Aorta (tissue), 5 donors: ENCODE measurements around the gene PSIP1. TPM values are rescaled to one million over a fixed set of nuclear protein-coding genes. Genes with fewer than 3 reads are reported as not detected.
"Not testable (repeated sequence)": the region's sequence is repeated elsewhere in the genome, so short reads cannot be mapped to it uniquely, and the experiment has no call there.

Source experiments
- ATAC-seq: fragments of 200-7000 bp; cut with Tn5 transposase; one replicate; pipeline ENCODE4 v1.9.1; 2022; ENCODE audit warnings: moderate library complexity; ENCODE audit not compliant: low FRiP score
- DNase-seq, 2 donors: peaks; one replicate each; pipeline ENCODE4 v3.0.0-alpha.2; 2020
- H3K27ac ChIP-seq, 2 donors: one replicate each; pipeline ENCODE4 v1.5.1; 2013; ENCODE audit warnings: low read length in 2 of 2, mild to moderate bottlenecking in 2 of 2, moderate library complexity in 2 of 2, control low read depth in 1 of 2, inconsistent platforms in 1 of 2, low read depth in 1 of 2
- H3K27me3 ChIP-seq, 2 donors: one replicate each; pipeline ENCODE4 v1.6.1; 2013; ENCODE audit warnings: control low read depth in 1 of 2, low read length in 1 of 2, mild to moderate bottlenecking in 1 of 2, moderate library complexity in 1 of 2; ENCODE audit not compliant: insufficient read depth in 2 of 2, control insufficient read depth in 1 of 2
- H3K36me3 ChIP-seq, 2 donors: one replicate each; pipeline ENCODE4 v1.6.1; 2013; ENCODE audit warnings: control low read depth in 1 of 2, low read length in 1 of 2, mild to moderate bottlenecking in 1 of 2; ENCODE audit not compliant: insufficient read depth in 2 of 2, control insufficient read depth in 1 of 2
- H3K4me1 ChIP-seq, 2 donors: one replicate each; pipeline ENCODE4 v1.6.1; 2013; ENCODE audit warnings: low read length in 2 of 2, control low read depth in 1 of 2, mild to moderate bottlenecking in 1 of 2, moderate library complexity in 1 of 2; ENCODE audit not compliant: insufficient read depth in 2 of 2, control insufficient read depth in 1 of 2
- H3K4me3 ChIP-seq, 2 donors: one replicate each; pipeline ENCODE4 v1.5.1; 2013; ENCODE audit warnings: low read length in 2 of 2, control low read depth in 1 of 2, mild to moderate bottlenecking in 1 of 2
- H3K9me3 ChIP-seq: one replicate; pipeline ENCODE4 v1.6.1; 2013; ENCODE audit warnings: mild to moderate bottlenecking, low read length; ENCODE audit not compliant: control insufficient read depth
- WGBS, 2 donors: extraction: QIAGEN DNeasy Blood & Tissue Kit; methylation state at CpG; one replicate each; pipeline ENCODE4 v1.1.7; 2013; 5-methylcytosine and 5-hydroxymethylcytosine counted together
- intact Hi-C, 2 donors: fragments of 100-400 bp; cut with DNase I; formaldehyde crosslinking; loops; one replicate each; pipeline versions ENCODE4 v1.14.2 to v1.15.0; 2022
- polyA plus RNA-seq, 2 donors: library from polyadenylated mRNA; stranded (reverse); fragments of 200-250 nt; gene quantifications; one replicate each; pipeline ENCODE4 v1.2.3, GENCODE V29; 2013
- total RNA-seq, 2 donors: library from RNA; stranded (reverse); fragmentation: NEBNext Ultra II Directional; extraction: Animal tissue kit (Norgen Biotek cat#: 25700); gene quantifications; one replicate each; pipeline ENCODE4 v1.2.1, GENCODE V29; 2021
- donor health status: healthy with polysubstance abuse.
- donor health status: Bipolar disorder and iron deficiency.
- donor health status: DM: no; HTN: no; CAD: no.
- donor health status: DM: no; HTN: no; CAD: no.
- donor health status: DM: yes; HTN: yes; CAD: no.

PSIP1 gene
- total and polyA plus RNA-seq, 4 donors, result 60.0 to 89.0 (median 68.8) TPM

DNA sequence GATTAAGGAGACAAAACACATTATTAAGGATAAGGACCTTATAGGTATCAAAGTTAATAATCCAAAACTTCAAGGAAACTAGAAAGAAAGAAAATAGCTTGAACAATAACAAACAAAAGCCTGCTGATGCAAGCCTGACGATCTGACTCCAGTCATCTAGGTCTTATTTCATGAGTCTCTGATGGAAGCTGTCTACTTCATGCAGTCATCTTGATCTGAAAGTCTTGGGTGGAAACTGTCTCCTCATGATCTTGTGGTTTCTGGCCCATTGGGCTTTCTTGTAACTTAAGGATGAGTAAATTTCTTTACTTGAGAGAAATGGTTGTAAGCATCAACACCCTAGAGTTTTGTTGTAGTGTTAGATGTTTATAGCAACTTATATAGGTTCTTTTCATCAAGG, 20.6 kb upstream of the PSIP1 start:
- DNase-seq (no peak), ATAC-seq (no peak)
- Histone ChIP-seq H3K4me1 (no peaks in the 10 kb centered on the region), H3K9me3 (no peaks in the 10 kb centered on the region), H3K27me3 (no peaks in the 10 kb centered on the region), H3K4me3 (no peak overlapping the region), H3K27ac (no peak overlapping the region), H3K36me3 (no peaks in the 10 kb centered on the region)
- intact Hi-C loops, result no loop called here
- 44 to 59% methylated on average over 1 of the region's 1 CpG for WGBS, 2 donors

DNA sequence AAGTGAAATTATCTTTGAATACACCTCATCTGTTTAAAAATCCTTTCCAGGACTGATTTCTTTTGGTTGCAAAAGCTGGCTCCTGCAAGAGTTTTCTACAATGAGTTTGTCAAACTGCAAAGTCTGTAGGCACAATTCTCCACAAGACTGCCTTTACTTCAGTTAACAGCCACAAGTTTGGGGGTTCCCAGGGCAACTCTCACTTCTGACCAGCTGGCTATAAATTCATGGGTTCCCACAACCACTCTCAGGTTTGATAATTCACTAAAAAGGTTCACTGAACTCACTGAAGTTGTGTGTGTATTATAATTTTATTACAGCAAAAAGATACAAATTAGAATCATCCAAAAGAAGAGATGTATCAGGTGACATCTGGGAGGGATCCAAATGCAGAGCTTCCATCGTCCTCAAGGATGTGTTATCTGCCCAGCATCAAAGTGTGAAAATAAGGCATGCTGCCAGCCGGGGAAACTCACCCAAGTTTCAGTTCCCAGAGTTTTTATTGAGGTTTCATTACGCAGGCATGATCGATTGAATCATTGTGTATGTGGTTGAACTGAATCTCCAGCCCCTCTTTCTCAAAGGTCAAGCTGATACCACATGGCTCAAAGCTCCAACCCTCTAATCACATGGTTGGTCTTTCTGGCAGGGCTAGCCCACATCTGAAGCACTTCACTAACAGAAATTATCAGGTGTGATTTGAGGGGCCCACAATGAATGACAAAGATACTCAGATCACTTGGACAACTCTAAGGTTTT, 19.0 kb upstream of the PSIP1 start:
- intact Hi-C loops, result no loop called here
- Histone ChIP-seq H3K9me3 (no peaks in the 10 kb centered on the region), H3K27me3 (no peaks in the 10 kb centered on the region), H3K4me1 (no peaks in the 10 kb centered on the region), H3K27ac (no peak overlapping the region), H3K36me3 (no peaks in the 10 kb centered on the region), H3K4me3 (no peak overlapping the region)
- DNase-seq (no peak), ATAC-seq (no peak)
- WGBS, 2 donors, result 71 to 77% methylated on average over 4 of the region's 4 CpGs

DNA sequence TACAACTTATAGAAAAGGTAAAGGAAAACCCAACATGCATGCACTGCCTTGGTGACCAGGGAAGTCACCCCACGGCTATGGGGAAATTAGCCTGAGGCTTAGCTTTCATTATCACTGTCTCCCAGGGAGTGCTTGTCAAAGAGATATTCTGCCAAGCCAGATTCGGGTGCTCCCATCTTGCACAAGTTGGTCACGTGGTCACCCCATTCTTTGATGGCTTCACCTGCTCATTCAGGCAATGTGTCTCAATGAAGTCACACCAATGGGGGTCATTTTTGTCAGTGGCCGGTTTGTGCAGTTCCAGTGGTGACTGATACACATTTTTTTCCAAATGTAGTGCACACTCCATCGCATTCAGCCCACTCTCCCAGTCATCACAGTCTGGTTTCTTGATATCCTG, 16.3 kb upstream of the PSIP1 start:
- H3K4me3 ChIP-seq, H3K27ac ChIP-seq, H3K27me3 ChIP-seq, ATAC-seq, intact Hi-C loops, H3K4me1 ChIP-seq, H3K9me3 ChIP-seq, DNase-seq, H3K36me3 ChIP-seq: not testable (repeated sequence)
- WGBS, 2 donors, result 95 to 100% methylated on average over 5 of the region's 5 CpGs

DNA sequence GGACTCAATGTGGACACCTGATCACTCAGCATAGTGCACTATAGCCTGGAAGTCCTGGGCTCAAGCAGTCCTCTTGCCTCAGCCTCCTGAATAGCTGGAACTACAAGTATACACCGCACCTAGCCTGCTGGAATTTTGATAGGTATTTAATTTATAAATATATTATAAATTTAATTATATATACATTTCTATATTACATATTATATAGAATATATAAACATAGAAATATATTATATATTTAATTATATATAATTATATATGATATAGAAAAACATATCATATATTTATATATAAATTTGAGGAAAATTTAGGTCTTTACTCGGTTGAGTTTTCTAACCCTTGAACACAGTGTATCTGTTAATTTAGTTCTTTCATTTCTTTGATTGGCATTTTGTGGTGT, 15.2 kb upstream of the PSIP1 start:
- no peaks in the 10 kb centered on the region for H3K9me3 ChIP-seq
- intact Hi-C loops, result no loop called here
- H3K36me3 ChIP-seq, result no peaks in the 10 kb centered on the region
- no peaks in the 10 kb centered on the region for H3K4me1 ChIP-seq
- H3K4me3 ChIP-seq, result no peak overlapping the region
- 96 to 98% methylated on average over 2 of the region's 2 CpGs for WGBS, 2 donors
- no peak overlapping the region for H3K27ac ChIP-seq
- no peaks in the 10 kb centered on the region for H3K27me3 ChIP-seq
- DNase-seq (no peak), ATAC-seq (no peak)

DNA sequence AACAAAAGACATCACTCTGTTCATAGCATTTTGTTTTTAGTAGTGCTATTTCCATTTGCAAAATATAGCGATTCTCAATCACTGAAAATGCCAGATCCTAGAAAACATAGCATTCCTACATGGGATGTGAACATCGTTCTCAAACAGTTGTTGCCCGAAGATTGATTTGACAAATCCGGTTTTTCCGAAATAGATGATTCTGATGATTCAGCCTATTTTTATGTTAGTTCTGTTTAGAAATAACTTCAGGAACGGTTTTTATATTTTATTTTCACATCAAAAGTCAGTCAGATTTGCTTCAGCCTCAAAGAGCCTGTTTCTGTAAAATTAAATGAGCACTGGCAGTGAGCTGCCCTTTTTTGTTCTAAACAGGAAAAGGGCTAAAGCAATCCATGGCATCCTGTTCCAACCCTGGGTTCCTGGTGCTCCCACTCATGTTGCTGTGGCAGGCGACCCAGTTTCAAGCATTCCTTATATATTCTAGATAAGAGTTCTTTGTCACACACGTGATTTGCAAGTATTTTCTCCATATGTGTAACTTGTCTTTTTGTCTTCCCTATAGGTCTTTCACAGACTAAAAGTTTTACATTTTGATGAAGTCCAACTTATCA, 14.2 kb upstream of the PSIP1 start:
- Histone ChIP-seq H3K36me3 (no peaks in the 10 kb centered on the region), H3K9me3 (no peaks in the 10 kb centered on the region), H3K4me1 (no peaks in the 10 kb centered on the region), H3K27ac (no peak overlapping the region), H3K27me3 (no peaks in the 10 kb centered on the region), H3K4me3 (no peak overlapping the region)
- WGBS, 2 donors, result 29 to 38% methylated on average over 8 of the region's 8 CpGs
- DNase-seq (no peak), ATAC-seq (no peak)
- intact Hi-C loops, result no loop called here

DNA sequence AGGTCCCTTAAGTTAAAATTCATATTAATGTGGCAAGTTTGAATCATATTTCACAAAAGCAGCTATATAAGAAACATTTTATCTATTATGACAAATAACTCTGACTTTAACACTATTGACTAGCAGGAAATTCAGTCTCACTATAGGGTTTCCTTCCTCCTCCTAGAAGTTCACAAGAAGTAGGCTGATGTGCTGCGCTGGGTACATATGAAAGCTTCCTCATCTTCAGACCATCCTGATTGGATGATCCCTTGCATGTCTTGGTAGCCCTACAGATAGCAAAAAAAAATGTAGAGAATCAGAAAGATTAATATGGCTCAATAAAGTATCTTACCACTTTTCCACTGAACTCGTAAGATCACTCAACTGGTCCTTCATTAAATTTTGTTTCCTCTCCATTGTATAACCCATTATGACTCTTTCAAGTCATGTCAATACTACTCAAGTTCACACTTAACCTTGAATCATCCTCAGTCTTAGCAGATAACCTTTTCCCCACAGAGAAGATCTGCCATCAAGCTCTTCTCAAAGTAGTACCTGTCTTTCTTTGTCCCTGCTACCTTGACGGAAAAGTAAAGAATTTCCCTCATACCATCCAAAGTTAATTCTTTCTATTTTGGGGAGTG, 11.5 kb upstream of the PSIP1 start:
- no peaks in the 10 kb centered on the region for H3K36me3 ChIP-seq
- no peaks in the 10 kb centered on the region for H3K9me3 ChIP-seq
- ATAC-seq, result no peak
- H3K27ac ChIP-seq, result no peak overlapping the region
- no peak overlapping the region for H3K4me3 ChIP-seq
- WGBS, 2 donors, result 96 to 97% methylated on average over 3 of the region's 3 CpGs
- no peak for DNase-seq
- H3K27me3 ChIP-seq, result no peaks in the 10 kb centered on the region
- intact Hi-C loops, result no loop called here
- H3K4me1 ChIP-seq, result no peaks in the 10 kb centered on the region

DNA sequence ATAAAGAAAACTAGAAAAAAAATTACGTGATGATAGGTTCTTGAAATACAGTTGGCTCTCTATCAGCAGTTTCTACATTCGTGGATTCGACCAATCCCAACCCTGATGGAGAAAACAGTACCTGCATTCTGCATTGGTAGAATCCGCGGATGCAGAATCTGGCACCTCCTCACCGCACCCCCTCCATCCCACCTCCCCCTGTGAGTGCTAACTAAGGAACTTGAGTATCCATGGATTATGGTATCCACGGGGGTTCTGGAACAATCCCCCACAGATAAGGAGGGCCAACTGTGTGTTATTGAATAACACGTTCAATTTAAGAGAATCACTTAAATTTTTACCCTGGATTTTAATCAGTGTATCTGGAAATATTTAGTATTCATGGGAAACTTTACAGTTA, 10.5 kb upstream of the PSIP1 start:
- H3K9me3 ChIP-seq, result no peaks in the 10 kb centered on the region
- intact Hi-C loops, result no loop called here
- 73% methylated on average over 8 of the region's 8 CpGs for WGBS, 2 donors
- no peak overlapping the region for H3K27ac ChIP-seq
- DNase-seq (no peak), ATAC-seq (no peak)
- no peak overlapping the region for H3K4me3 ChIP-seq
- H3K4me1 ChIP-seq, result no peaks in the 10 kb centered on the region
- no peaks in the 10 kb centered on the region for H3K27me3 ChIP-seq
- H3K36me3 ChIP-seq, result no peaks in the 10 kb centered on the region

DNA sequence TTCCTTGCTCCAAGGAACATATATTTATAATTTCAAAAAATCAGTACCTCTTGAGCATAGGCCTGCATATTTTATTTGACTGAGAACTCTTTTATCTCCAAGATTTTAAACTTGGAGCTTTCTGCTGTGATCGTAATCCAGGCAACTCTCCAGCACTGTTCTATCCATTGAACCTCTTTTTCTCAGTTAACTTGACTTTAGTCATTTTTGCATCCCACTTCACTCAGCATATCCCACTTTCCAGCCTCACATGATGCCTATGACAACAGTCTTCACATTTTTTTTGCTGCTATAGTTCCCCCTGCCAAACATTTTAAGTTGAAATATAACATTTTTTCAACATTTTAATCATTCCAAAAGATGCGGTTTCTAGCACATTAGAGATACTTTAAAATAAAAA, 9.1 kb upstream of the PSIP1 start:
- DNase-seq (no peak), ATAC-seq (no peak)
- intact Hi-C loops, result no loop called here
- no peaks in the 10 kb centered on the region for H3K36me3 ChIP-seq
- WGBS, 2 donors, result 69 to 84% methylated on average over 2 of the region's 2 CpGs
- no peaks in the 10 kb centered on the region for H3K4me1 ChIP-seq
- H3K27me3 ChIP-seq, result no peaks in the 10 kb centered on the region
- no peaks in the 10 kb centered on the region for H3K9me3 ChIP-seq
- no peak overlapping the region for H3K27ac ChIP-seq
- no peak overlapping the region for H3K4me3 ChIP-seq

DNA sequence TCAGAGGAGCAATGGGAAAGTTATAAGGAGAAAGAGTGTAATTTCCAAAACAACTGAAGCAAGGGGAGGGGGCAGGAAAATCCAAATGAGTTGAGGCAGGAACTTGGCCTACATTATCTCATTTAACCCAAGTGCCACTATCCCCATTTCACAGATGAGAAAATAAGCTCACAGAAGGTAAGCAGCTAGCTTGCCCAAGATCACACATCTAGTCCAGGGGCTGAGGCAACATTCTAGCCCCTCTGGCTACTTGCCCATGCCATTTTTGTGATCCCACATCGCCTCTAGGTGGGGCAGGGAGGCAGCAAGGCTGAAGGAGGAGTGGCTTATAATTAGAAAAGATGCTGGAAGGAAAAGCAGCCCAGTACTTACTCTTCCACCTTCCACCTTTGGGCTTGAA, 2.6 kb upstream of the PSIP1 start:
- no peaks in the 10 kb centered on the region for H3K9me3 ChIP-seq
- no peak overlapping the region for H3K27ac ChIP-seq
- intact Hi-C loops, result loop anchor here in 1 of 2 donors (5.0 kb wide), 1 partner anchor 39 kb away; the partner anchor contains the start of gene CCDC171
- no peaks in the 10 kb centered on the region for H3K36me3 ChIP-seq
- H3K4me1 ChIP-seq, result no peaks in the 10 kb centered on the region
- DNase-seq, result no peak
- H3K27me3 ChIP-seq, result no peaks in the 10 kb centered on the region
- WGBS, 2 donors, result 26 to 33% methylated on average over 1 of the region's 1 CpG
- no peak for ATAC-seq
- H3K4me3 ChIP-seq, result no peak overlapping the region
